Measurements from ENCODE around the gene ZBTB40. TPM values are rescaled to one million over a fixed set of nuclear protein-coding genes. Genes with fewer than 3 reads are reported as not detected.

ZBTB40 gene
- polyA plus RNA-seq, 2 of the 4 experiments (the other 2 are of a cell fraction): 6.2 to 7.0 TPM

GRCh38 chr1:22527122-22527521 lies 75.5 kb downstream of the ZBTB40 start:
- H3K9me3 ChIP-seq: no peaks in the 10 kb centered on the region
- no peak overlapping the region for H3K27ac ChIP-seq
- ChIA-PET POLR2A (no interaction called here), CTCF (interaction anchor here (0.6 to 1.7 kb wide), 7 partner anchors 11 to 115 kb away, joined by 3 to 4 read pairs (median 3); no protein-coding TSS in a partner anchor)
- no peaks in the 10 kb centered on the region for H3K4me1 ChIP-seq
- FAIRE-seq (no peak), ATAC-seq (peak in 1 of 2 experiments; percentile 48; a peak in 2 of 6 replicates), DNase-seq (ENCODE audit: low read depth in 1 of 2, low spot score in 1 of 2) (no peak)
- no peak for TF ChIP-seq RFX5 (IDR thresholded peaks at IDR 0.05)
- no peak for TF ChIP-seq BHLHE40 (IDR thresholded peaks at IDR 0.05; ENCODE audit: low read depth, low read length)
- TF ChIP-seq HOXB5 (CRISPR knock-in tag; IDR thresholded peaks at IDR 0.05): no peak
- no peak for TF ChIP-seq NFE2L2 (conservative IDR thresholded peaks at IDR 0.05; ENCODE audit: low read length)
- no peak for TF ChIP-seq EHF (CRISPR knock-in tag; IDR thresholded peaks at IDR 0.05)
- H3K4me2 ChIP-seq: no peak overlapping the region
- 98% methylated on average over 7 of the region's 7 CpGs for WGBS (ENCODE audit: missing lambda C conversion rate)
- no peak overlapping the region for H3K4me3 ChIP-seq

- ChIA-PET CTCF (interaction anchor here (0.6 to 1.7 kb wide), 7 partner anchors 11 to 115 kb away, joined by 3 to 4 read pairs (median 3); no protein-coding TSS in a partner anchor), POLR2A (no interaction called here)
- ATAC-seq: no peak
- Histone ChIP-seq H3K4me1 (no peaks in the 10 kb centered on the region), H3K9me3 (no peaks in the 10 kb centered on the region), H3K4me3 (no peak overlapping the region), H3K27ac (no peak overlapping the region), H3K4me2 (no peak overlapping the region)
- no peak for DNase-seq (ENCODE audit: low read depth in 1 of 2, low spot score in 1 of 2)
- 87% methylated on average over 10 of the region's 15 CpGs for WGBS (ENCODE audit: missing lambda C conversion rate)
- FAIRE-seq: no peak
- TF ChIP-seq ZSCAN20 (CRISPR knock-in tag; IDR thresholded peaks at IDR 0.05) (no peak), FOSL2 (IDR thresholded peaks at IDR 0.05) (no peak), FOSL2 (CRISPR knock-in tag; IDR thresholded peaks at IDR 0.05) (no peak), FOXS1 (CRISPR knock-in tag; IDR thresholded peaks at IDR 0.05) (no peak), BCL3 (IDR thresholded peaks at IDR 0.05) (no peak), GATA3 (IDR thresholded peaks at IDR 0.05; ENCODE audit: borderline replicate concordance) (no peak), HEYL (CRISPR knock-in tag; IDR thresholded peaks at IDR 0.05) (no peak), RAD21 (conservative IDR thresholded peaks at IDR 0.05 in 1 of 2, IDR thresholded peaks at IDR 0.05 in 1 of 2) (no peak), ESRRA (IDR thresholded peaks at IDR 0.05; ENCODE audit: borderline replicate concordance, low read length) (no peak), EP300 (IDR thresholded peaks at IDR 0.05) (no peak)
These were observed 76.1 kb downstream of the ZBTB40 start for GRCh38 chr1:22527555-22528296.

- DNase-seq (ENCODE audit: low read depth in 1 of 2, low spot score in 1 of 2) (no peak), FAIRE-seq (no peak), ATAC-seq (no peak)
- CTCF ChIA-PET: interaction anchor here (0.9 to 1.5 kb wide), 2 partner anchors 16 to 111 kb away, joined by 3 to 4 read pairs; no protein-coding TSS in a partner anchor
- POLR2A ChIA-PET: no interaction called here
- Histone ChIP-seq H3K4me2 (no peak overlapping the region), H3K9me3 (no peaks in the 10 kb centered on the region), H3K4me1 (no peaks in the 10 kb centered on the region), H3K4me3 (no peak overlapping the region), H3K27ac (no peak overlapping the region)
- 93% methylated on average over 7 of the region's 7 CpGs for WGBS (ENCODE audit: missing lambda C conversion rate)
- TF ChIP-seq E2F6 (IDR thresholded peaks at IDR 0.05; ENCODE audit: borderline replicate concordance, low read depth) (no peak), RAD21 (conservative IDR thresholded peaks at IDR 0.05 in 1 of 2, IDR thresholded peaks at IDR 0.05 in 1 of 2) (no peak), RARB (CRISPR knock-in tag; IDR thresholded peaks at IDR 0.05) (no peak)
These were observed 76.8 kb downstream of the ZBTB40 start for GRCh38 chr1:22528451-22528850.

GRCh38 chr1:22529901-22530621 lies 78.4 kb downstream of the ZBTB40 start:
- FAIRE-seq (no peak), ATAC-seq (no peak), DNase-seq (ENCODE audit: low read depth in 1 of 2, low spot score in 1 of 2) (no peak)
- H3K9me3 ChIP-seq: no peaks in the 10 kb centered on the region
- no peaks in the 10 kb centered on the region for H3K4me1 ChIP-seq
- no peak overlapping the region for H3K4me3 ChIP-seq
- no peak for TF ChIP-seq TP53 (CRISPR knock-in tag; IDR thresholded peaks at IDR 0.05)
- no peak for TF ChIP-seq ZC3H11A (IDR thresholded peaks at IDR 0.05)
- TF ChIP-seq CHD2 (IDR thresholded peaks at IDR 0.05; ENCODE audit: low read length, partially characterized antibody): no peak
- no peak for TF ChIP-seq FOSB (CRISPR knock-in tag; IDR thresholded peaks at IDR 0.05)
- no peak for TF ChIP-seq CHD4 (IDR thresholded peaks at IDR 0.05; ENCODE audit: borderline replicate concordance)
- no peak for TF ChIP-seq ESRRA (IDR thresholded peaks at IDR 0.05; ENCODE audit: borderline replicate concordance, low read length)
- no peak for TF ChIP-seq JUNB (IDR thresholded peaks at IDR 0.05)
- no peak for TF ChIP-seq ZNF302 (CRISPR knock-in tag; IDR thresholded peaks at IDR 0.05)
- TF ChIP-seq RFX5 (IDR thresholded peaks at IDR 0.05): no peak
- TF ChIP-seq HOXA7 (CRISPR knock-in tag; IDR thresholded peaks at IDR 0.05): no peak
- no peak for TF ChIP-seq HDAC2 (IDR thresholded peaks at IDR 0.05)
- WGBS (ENCODE audit: missing lambda C conversion rate): 84% methylated on average over 12 of the region's 12 CpGs
- no peak overlapping the region for H3K4me2 ChIP-seq
- POLR2A ChIA-PET: no interaction called here
- CTCF ChIA-PET: no interaction called here
- no peak overlapping the region for H3K27ac ChIP-seq
